ENCODE data around the gene OSBPL1A.

OSBPL1A gene

GRCh38 chr18:24265502-24266064 lies 132.0 kb downstream of the OSBPL1A start:
- DNase-seq, result no peak

- no peak for DNase-seq
These were observed 134.6 kb downstream of the OSBPL1A start for GRCh38 chr18:24263050-24263449.

DNA sequence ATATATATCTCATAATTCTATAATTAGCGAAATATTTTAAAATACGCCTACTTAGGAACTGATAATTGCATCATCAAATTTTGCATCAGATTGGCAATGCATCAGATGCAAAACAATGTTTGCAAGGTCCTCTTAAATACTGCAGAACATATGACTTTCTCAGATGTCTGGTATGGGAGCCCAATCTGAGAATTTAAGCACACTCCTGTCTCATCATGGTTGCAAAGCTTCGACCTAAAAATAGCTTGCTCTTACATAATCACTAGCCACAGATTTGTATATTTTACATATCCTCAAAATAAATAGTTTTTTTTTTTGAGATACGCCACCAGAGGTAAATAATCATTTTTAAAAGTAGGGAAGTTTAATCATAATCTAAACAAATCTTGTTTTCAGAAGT lies 135.5 kb downstream of the OSBPL1A start:
- DNase-seq, result no peak

DNA sequence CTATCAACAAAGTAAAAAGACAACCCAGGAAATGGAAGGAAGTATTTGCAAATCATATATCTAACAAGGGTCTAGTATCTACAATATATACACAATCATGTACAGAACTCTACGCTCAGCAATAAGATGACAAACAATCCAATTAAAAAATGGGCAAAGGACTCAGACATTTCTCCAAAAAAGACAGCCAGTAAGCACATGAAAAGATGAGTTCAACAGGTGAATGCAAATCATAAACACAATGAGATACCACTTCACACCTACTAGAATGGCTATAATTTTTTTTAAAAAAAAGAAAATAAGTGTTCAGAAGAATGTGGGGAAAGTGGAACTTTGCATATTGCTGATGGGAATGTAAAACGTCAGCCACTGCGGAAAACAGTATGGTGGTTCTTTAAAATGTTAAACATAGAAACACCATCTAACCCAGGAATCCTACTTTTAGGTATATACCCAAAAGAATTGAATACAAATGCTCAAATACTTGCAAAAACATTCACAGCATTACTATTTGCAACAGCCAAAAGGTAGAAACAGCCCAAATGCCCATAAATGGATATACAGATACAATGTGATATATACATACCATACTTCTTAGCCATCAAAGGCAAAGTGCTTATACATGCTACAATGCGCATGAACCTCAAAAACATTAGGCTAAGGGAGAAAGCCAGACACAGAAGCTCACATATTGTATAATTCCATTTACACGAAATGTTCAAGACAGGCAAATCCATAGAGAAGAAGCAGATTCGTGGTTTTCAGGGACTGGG lies 137.6 kb downstream of the OSBPL1A start:
- DNase-seq, result no peak

GRCh38 chr18:24254071-24254470 lies 143.6 kb downstream of the OSBPL1A start:
- no peak for DNase-seq

DNA sequence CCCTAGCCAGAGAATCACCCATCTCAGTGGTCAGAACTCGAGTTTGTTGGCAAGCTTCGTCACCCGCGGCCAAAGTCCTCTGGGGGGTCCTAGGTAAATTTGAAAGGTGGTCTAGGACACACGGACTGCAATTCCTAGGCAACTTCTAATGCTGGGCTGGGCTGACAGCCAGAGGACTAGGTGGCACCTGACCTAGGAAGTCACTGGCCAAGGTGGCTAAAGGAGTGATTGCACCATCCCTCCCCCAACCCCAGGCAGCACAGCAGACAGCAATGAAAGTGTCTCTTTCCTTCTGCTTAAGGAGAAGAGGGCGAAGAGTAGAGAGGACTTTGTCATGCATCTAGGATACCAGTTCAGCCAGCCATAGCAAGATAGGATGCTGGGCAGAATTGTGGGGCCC lies 147.9 kb downstream of the OSBPL1A start:
- DNase-seq, result no peak

DNA sequence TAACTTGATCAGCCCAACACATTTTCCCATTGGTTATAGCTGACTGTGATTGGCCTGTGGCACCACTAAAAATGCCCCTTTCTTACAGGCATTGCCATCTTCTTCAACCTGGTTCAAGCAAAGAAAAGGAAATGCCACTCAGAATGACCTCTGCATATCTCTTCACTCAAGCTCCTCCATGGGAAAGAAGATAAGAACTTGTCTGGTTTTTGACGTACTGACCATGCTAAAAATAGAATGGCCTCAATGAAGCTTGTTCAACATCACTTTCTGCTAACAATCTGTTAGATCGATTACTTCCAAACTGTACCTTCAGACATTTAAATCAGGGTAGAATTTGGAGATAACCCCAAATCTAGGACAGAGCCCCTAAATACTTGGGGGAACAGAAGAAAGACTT lies 149.3 kb downstream of the OSBPL1A start:
- DNase-seq, result peak; percentile 15

- no peak for DNase-seq
These were observed 151.5 kb downstream of the OSBPL1A start for GRCh38 chr18:24246143-24246542.

- no peak for DNase-seq
These were observed 152.9 kb downstream of the OSBPL1A start for GRCh38 chr18:24244698-24245097.

DNA sequence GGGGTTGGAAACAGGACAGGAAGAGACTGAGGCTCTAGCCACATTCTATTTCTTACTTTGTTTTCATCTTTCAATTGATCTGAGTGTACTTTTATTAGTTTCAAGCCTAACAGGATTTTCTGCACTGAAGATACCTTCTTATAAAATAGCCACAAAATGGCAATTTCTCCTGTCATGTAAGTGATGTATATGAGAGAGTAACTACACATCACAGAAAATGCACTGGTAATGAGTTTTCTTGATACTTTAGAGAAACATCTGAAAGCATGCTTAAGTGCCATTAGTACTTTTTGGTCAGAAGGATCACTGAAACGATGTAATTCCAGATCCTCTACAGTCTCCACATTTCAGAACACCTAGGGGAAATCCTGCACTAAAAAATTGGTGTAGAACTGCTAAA lies 153.9 kb downstream of the OSBPL1A start:
- DNase-seq, result no peak

GRCh38 chr18:24239341-24239740 lies 158.3 kb downstream of the OSBPL1A start:
- no peak for DNase-seq

- no peak for DNase-seq
These were observed 159.2 kb downstream of the OSBPL1A start for GRCh38 chr18:24238387-24238786.

DNA sequence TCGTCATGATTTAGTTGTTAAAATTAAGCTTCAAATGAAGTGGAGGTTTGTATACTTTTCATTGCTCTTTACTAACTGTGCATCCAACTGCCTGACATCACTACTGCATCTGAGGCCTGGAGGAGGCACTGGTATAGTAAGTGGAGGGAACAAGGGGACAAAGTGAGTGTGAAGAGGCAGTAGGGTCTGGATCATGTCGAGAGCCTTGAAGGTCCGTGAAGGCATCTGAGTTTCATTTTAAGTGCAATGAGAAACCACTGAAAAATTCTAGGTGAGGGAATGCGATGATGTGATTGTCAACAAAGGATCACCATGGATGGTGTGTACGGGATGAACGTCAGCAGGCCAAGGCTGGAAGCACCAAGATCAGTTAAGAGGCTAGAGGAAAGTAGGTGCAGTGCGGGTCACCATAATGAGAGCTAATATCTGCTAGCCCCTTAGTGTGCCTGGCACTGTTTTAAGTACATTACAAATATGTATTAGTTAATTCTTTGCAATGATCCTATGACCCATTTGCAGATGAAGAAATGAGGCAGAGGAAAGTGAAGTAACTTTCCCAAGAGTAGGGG lies 162.7 kb downstream of the OSBPL1A start:
- no peak for DNase-seq

DNA sequence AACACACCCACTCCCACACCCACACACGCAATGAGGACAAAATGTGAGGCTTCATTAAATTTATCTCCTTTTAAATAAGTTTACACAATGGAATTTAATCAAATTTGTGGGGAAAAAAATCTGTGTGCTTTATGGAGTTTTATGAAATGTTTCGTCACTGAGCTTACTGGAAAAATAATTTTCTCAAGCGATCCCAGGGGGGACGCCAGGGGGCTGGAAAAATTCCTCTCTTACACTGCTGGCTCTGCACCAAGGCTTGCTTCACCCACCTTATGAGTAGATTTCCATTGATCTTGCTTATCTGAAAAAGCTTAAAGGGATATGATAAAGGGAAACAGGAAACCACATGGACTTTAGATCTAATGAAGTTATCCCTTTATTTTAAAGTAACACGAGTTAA lies 163.3 kb downstream of the OSBPL1A start:
- no peak for DNase-seq

DNA sequence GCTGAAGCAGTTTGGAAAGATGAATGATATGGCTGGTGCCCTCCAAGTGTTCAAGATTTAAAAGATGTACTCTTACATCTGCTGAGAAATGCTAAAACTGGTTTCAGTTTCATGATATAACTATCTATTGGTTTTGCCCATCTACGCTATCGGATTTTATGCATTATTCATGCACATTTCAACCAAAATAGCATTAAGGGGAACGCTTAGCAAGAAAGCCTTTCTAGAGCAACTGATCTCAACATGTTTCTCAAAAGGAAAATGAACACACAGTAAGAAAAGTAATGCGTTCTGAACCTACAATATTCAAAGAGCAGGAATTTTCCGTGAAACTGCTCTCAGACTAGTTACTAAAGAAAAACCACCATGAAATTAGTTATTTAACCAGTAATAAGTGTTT lies 164.8 kb downstream of the OSBPL1A start:
- no peak for DNase-seq

- DNase-seq, result no peak
These were observed 165.6 kb downstream of the OSBPL1A start for GRCh38 chr18:24231773-24232735.

GRCh38 chr18:24230766-24231165 lies 166.9 kb downstream of the OSBPL1A start:
- no peak for DNase-seq

- no peak for DNase-seq
These were observed 169.0 kb downstream of the OSBPL1A start for GRCh38 chr18:24228667-24229041.

- DNase-seq, result no peak
These were observed 169.5 kb downstream of the OSBPL1A start for GRCh38 chr18:24227977-24228666.

- DNase-seq, result no peak
These were observed 177.3 kb downstream of the OSBPL1A start for GRCh38 chr18:24220318-24220688.

- DNase-seq, result no peak
These were observed 177.9 kb downstream of the OSBPL1A start for GRCh38 chr18:24219561-24220317.

GRCh38 chr18:24214913-24215312 lies 182.7 kb downstream of the OSBPL1A start:
- no peak for DNase-seq

Data from hematopoietic multipotent progenitor cell treated with erythropoietin and hydrocortisone succinate and interleukin-3 and kit ligand, for 6 days (in vitro differentiated cells).